Gastrocnemius medialis (tissue), 4 donors: Measurements from ENCODE around the gene FLT3LG. TPM values are rescaled to one million over a fixed set of nuclear protein-coding genes. Genes with fewer than 3 reads are reported as not detected.

Source experiments
- ATAC-seq, 2 donors: fragments of 150-250 bp; one replicate each; pipeline ENCODE4 v1.9.1; 2016
- DNase-seq, 2 donors: peaks; one replicate each; pipeline ENCODE4 v3.0.0-alpha.2; 2019
- H3K27ac ChIP-seq, 4 donors: fragments of 200-600 bp; sonication (generic); 1 replicate in 1 of 4; 2 replicates in 3 of 4; pipeline ENCODE4 v1.5.1; 2016 to 2018; ENCODE audit warnings: mild to moderate bottlenecking in 2 of 4, moderate library complexity in 1 of 4
- H3K27me3 ChIP-seq, 3 donors: fragments of 200-600 bp; sonication (generic) in 2 of 3; 1 replicate in 1 of 3; 2 replicates in 2 of 3; pipeline versions ENCODE4 v1.5.1 to v1.6.0; 2016 to 2019; ENCODE audit warnings: mild to moderate bottlenecking in 1 of 3, moderate library complexity in 1 of 3
- H3K36me3 ChIP-seq, 2 donors: fragments of 200-600 bp; sonication (generic) in 1 of 2; one replicate each; pipeline ENCODE4 v1.5.1; 2017 to 2018
- H3K4me1 ChIP-seq, 2 donors: fragments of 200-600 bp; sonication (generic) in 1 of 2; one replicate each; pipeline ENCODE4 v1.5.1; 2016 to 2017; ENCODE audit warnings: mild to moderate bottlenecking in 2 of 2
- H3K4me3 ChIP-seq, 4 donors: fragments of 200-600 bp; sonication (generic) in 3 of 4; 1 replicate in 1 of 4; 2 replicates in 3 of 4; pipeline ENCODE4 v1.5.1; 2016 to 2019; ENCODE audit warnings: mild to moderate bottlenecking in 2 of 4
- H3K9me3 ChIP-seq, 3 donors: fragments of 200-600 bp; sonication (generic) in 2 of 3; 1 replicate in 1 of 3; 2 replicates in 2 of 3; pipeline ENCODE4 v1.5.1; 2016 to 2019
- POLR2A ChIP-seq, 2 donors: fragments of 450-650 bp; IDR thresholded peaks; one replicate each; pipeline ENCODE4 v1.6.1; 2017; ENCODE audit warnings: antibody characterized with exemption in 2 of 2, mild to moderate bottlenecking in 2 of 2, moderate library complexity in 2 of 2
- in situ Hi-C, 4 donors: fragments of 200-750 bp; cut with MboI; loops; one replicate each; pipeline versions ENCODE4 v1.15.0 to v1.8.0; 2017; ENCODE audit warnings: low sequenced_read_pairs in 4 of 4
- intact Hi-C: fragments of 100-400 bp; cut with DNase I; formaldehyde crosslinking; loops from one replicate; pipeline ENCODE4 v1.15.1; 2023; ENCODE audit warnings: low total_unique reads
- total RNA-seq, 4 donors: library from RNA; depleted of rRNA; stranded (reverse); fragments of >200 nt; gene quantifications; one replicate each; pipeline versions ENCODE4 v1.1.0 to v1.2.3, GENCODE V29; 2016
- TF ChIP-seq, protein P1 (sequence below), 5 experiments: fragments of 450-650 bp in 3 of 5; fragments of 200-600 bp in 2 of 5; sonication (generic) in 2 of 5; IDR thresholded peaks in 4 of 5; conservative IDR thresholded peaks in 1 of 5; 1 replicate in 4 of 5; 2 replicates in 1 of 5; pipeline ENCODE4 v1.5.1; 2016 to 2019; ENCODE audit warnings: antibody characterized with exemption in 5 of 5, mild to moderate bottlenecking in 3 of 5, moderate library complexity in 3 of 5

The FLT3LG gene
- total RNA-seq, 4 donors from 2014 or later: 0.91 to 2.7 (median 1.2) TPM

GRCh38 chr19:49447485-49448431 lies 26.3 kb upstream of the FLT3LG start:
- ATAC-seq (no peak), DNase-seq (peak in 1 of 2 donors; percentile 62)
- Histone ChIP-seq H3K36me3 (peaks cover 0 to 6% of the 10 kb centered on the region in 2 donors), H3K4me3 (no peak overlapping the region), H3K27ac (peak overlapping the region; percentile 3 to 39 (median 26)), H3K4me1 (peaks cover 4 to 12% of the 10 kb centered on the region in 2 donors), H3K9me3 (no peaks in the 10 kb centered on the region), H3K27me3 (peaks cover 0 to 2% (median 0%) of the 10 kb centered on the region in 3 donors)
- TF ChIP-seq, protein P1, sequence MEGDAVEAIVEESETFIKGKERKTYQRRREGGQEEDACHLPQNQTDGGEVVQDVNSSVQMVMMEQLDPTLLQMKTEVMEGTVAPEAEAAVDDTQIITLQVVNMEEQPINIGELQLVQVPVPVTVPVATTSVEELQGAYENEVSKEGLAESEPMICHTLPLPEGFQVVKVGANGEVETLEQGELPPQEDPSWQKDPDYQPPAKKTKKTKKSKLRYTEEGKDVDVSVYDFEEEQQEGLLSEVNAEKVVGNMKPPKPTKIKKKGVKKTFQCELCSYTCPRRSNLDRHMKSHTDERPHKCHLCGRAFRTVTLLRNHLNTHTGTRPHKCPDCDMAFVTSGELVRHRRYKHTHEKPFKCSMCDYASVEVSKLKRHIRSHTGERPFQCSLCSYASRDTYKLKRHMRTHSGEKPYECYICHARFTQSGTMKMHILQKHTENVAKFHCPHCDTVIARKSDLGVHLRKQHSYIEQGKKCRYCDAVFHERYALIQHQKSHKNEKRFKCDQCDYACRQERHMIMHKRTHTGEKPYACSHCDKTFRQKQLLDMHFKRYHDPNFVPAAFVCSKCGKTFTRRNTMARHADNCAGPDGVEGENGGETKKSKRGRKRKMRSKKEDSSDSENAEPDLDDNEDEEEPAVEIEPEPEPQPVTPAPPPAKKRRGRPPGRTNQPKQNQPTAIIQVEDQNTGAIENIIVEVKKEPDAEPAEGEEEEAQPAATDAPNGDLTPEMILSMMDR (IDR thresholded peaks at IDR 0.05 in 4 of 5, conservative IDR thresholded peaks at IDR 0.05 in 1 of 5): no peak
- TF ChIP-seq POLR2A (IDR thresholded peaks at IDR 0.05): no peak
- in situ Hi-C loops: loop anchor here in 3 of 4 donors (5.0 to 10.0 kb wide), 4 partner anchors 53 to 223 kb away; partner anchors contain the start of gene KASH5 (in 1 of the 3)
- intact Hi-C loops: no loop called here

- peaks cover 0 to 6% of the 10 kb centered on the region in 2 donors for H3K36me3 ChIP-seq
- no peaks in the 10 kb centered on the region for H3K27me3 ChIP-seq
- H3K4me3 ChIP-seq: no peak overlapping the region
- DNase-seq (no peak), ATAC-seq (no peak)
- in situ Hi-C loops (loop anchor here in 3 of 4 donors (5.0 to 10.0 kb wide), 4 partner anchors 54 to 224 kb away; partner anchors contain the start of gene KASH5 (in 1 of the 3)), intact Hi-C loops (no loop called here)
- H3K4me1 ChIP-seq: peaks cover 4 to 12% of the 10 kb centered on the region in 2 donors
- TF ChIP-seq, protein P1 (IDR thresholded peaks at IDR 0.05 in 4 of 5, conservative IDR thresholded peaks at IDR 0.05 in 1 of 5): no peak
- TF ChIP-seq POLR2A (IDR thresholded peaks at IDR 0.05): no peak
- no peaks in the 10 kb centered on the region for H3K9me3 ChIP-seq
- peak overlapping the region in 1 of 4 donors; percentile 39 for H3K27ac ChIP-seq
Observed at GRCh38 chr19:49448432-49448786, 25.6 kb upstream of the FLT3LG start.

DNA sequence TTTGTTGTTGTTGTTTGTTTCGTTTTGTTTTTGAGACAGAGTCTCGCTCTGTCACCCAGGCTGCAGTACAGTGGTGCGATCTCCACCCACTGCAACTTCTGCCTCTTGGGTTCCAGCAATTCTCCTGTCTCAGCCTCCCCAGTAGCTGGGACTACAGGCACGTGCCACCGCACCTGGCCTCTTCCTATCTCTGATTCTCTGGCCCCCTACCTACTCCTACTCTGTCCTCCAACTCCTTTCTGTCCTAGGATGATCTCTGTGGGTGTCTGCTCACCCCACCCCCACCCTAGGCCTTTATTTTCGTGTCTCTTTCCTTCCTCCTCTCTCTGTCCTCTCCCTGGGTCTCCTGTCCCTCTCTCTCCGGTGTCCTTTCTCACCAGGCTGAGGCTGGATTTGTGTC lies 23.6 kb upstream of the FLT3LG start:
- H3K36me3 ChIP-seq: peaks cover 0 to 6% of the 10 kb centered on the region in 2 donors
- H3K4me3 ChIP-seq: peak overlapping the region; percentile 67 to 100 (median 86)
- H3K9me3 ChIP-seq: no peaks in the 10 kb centered on the region

GRCh38 chr19:49451430-49452181 lies 22.4 kb upstream of the FLT3LG start, which contains the start of gene PIH1D1:
Gene PIH1D1 (minus strand): TSS chr19:49451814. CDS start chr19:49451574, 240 bp downstream.
- Histone ChIP-seq H3K27me3 (no peaks in the 10 kb centered on the region), H3K36me3 (peaks cover 0 to under 1% of the 10 kb centered on the region in 2 donors), H3K4me1 (peaks cover 15 to 26% of the 10 kb centered on the region in 2 donors), H3K4me3 (peak within 1 kb of the TSS; percentile 67 to 100 (median 90)), H3K9me3 (no peaks in the 10 kb centered on the region), H3K27ac (peak within 1 kb of the TSS; percentile 90 to 97 (median 96))
- ATAC-seq: peak; percentile 87 to 89
- TF ChIP-seq POLR2A (IDR thresholded peaks at IDR 0.05): peak in 1 of 2 donors; percentile 53
- TF ChIP-seq, protein P1 (IDR thresholded peaks at IDR 0.05 in 4 of 5, conservative IDR thresholded peaks at IDR 0.05 in 1 of 5): peak in 3 of 5 experiments; percentile 9 to 46 (median 35)
- peak; percentile 99 for DNase-seq
- intact Hi-C loops (loop anchor here (2.0 to 5.0 kb wide), 4 partner anchors 45 to 1351 kb away; partner anchors contain the start of genes PRMT1, RPS11, VRK3 and ZNF473), in situ Hi-C loops (no loop called here)

More for the DNA sequence above, 23.6 kb upstream of the FLT3LG start:
- DNase-seq (no peak), ATAC-seq (no peak)
- in situ Hi-C loops (no loop called here), intact Hi-C loops (loop anchor here (5.0 kb wide), 2 partner anchors 577 to 1352 kb away; partner anchors contain the start of genes VRK3 and ZNF473)
- peaks cover 15 to 24% of the 10 kb centered on the region in 2 donors for H3K4me1 ChIP-seq
- peak overlapping the region in 3 of 4 donors; percentile 90 to 96 (median 96) for H3K27ac ChIP-seq
- no peaks in the 10 kb centered on the region for H3K27me3 ChIP-seq
- no peak for TF ChIP-seq POLR2A (IDR thresholded peaks at IDR 0.05)
- TF ChIP-seq, protein P1 (IDR thresholded peaks at IDR 0.05 in 4 of 5, conservative IDR thresholded peaks at IDR 0.05 in 1 of 5): no peak
